ENCODE results near the gene FRMD4B. TPM values are rescaled to one million over a fixed set of nuclear protein-coding genes. Genes with fewer than 3 reads are reported as not detected.

FRMD4B gene
- polyA plus RNA-seq, 3 donors: 13.2 to 21.0 (median 19.6) TPM

DNA sequence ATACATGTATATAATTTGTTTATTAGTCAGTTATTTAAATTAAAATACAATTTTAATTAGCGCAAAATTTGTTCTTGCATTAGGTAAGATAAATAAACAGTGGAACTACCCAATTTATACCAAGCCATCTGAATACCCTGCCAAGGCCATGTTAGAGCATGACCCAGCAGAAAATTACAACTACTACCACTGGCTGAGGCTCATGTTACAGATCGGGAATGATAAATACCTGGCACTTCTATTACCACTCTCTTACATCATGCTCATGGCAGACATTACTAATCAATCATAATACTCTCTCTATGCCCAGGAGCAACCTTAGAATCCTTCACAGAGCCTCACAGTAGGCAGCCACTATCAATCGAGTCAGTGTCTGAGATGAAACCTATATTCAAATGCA lies 242.3 kb downstream of the FRMD4B start:
- H3K9me3 Mint-ChIP-seq: no peaks in the 10 kb centered on the region
- H3K27ac Mint-ChIP-seq: no peak overlapping the region
- no peak for TF ChIP-seq CTCF (IDR thresholded peaks at IDR 0.05)
- H4K20me1 ChIP-seq (ENCODE audit: insufficient read depth, low read length): no peaks in the 10 kb centered on the region
- H3K27ac ChIP-seq (ENCODE audit: low read depth in 1 of 2, low read length in 2 of 2): no peak overlapping the region
- H3K4me1 ChIP-seq (ENCODE audit: control insufficient read depth in 1 of 2, insufficient read depth in 2 of 2, low read length in 2 of 2): no peaks in the 10 kb centered on the region
- no peak overlapping the region for H3K4me3 ChIP-seq (replicated peaks in 1 of 3; ENCODE audit: low read depth in 2 of 3, low read length in 3 of 3)
- H3K4me1 Mint-ChIP-seq: peaks cover 5% of the 10 kb centered on the region
- H3K27me3 Mint-ChIP-seq (ENCODE audit: low read depth in 3 of 3): peaks cover 2 to 6% (median 3%) of the 10 kb centered on the region in 3 donors
- no peaks in the 10 kb centered on the region for H3K79me2 ChIP-seq (ENCODE audit: insufficient read depth, low read length)
- H3K9ac ChIP-seq (ENCODE audit: insufficient read depth, low read length, poor library complexity, severe bottlenecking): no peak overlapping the region
- no peaks in the 10 kb centered on the region for H3K27me3 ChIP-seq (ENCODE audit: control insufficient read depth in 2 of 2, insufficient read depth in 2 of 2, low read length in 2 of 2)
- no peaks in the 10 kb centered on the region for H3K36me3 ChIP-seq (replicated peaks in 1 of 2; ENCODE audit: control insufficient read depth in 1 of 2, insufficient read depth in 2 of 2, low read length in 2 of 2)
- no peak for DNase-seq
- H3K9me3 ChIP-seq (replicated peaks in 1 of 2; ENCODE audit: control insufficient read depth in 1 of 2, insufficient read depth in 1 of 2, low read length in 2 of 2): no peaks in the 10 kb centered on the region
- H2AFZ ChIP-seq (ENCODE audit: insufficient read depth, low read depth, low read length, poor library complexity, severe bottlenecking): no peak overlapping the region
- no peak overlapping the region for H3K4me2 ChIP-seq (replicated peaks; ENCODE audit: extremely low read depth, low read length, poor library complexity, severe bottlenecking)
- no peak overlapping the region for H3K4me3 Mint-ChIP-seq
- H3K36me3 Mint-ChIP-seq: no peaks in the 10 kb centered on the region
- intact Hi-C loops (cut with micrococcal nuclease): no loop called here
- 88% methylated on average over 1 of the region's 3 CpGs for WGBS (ENCODE audit: insufficient coverage)

DNA sequence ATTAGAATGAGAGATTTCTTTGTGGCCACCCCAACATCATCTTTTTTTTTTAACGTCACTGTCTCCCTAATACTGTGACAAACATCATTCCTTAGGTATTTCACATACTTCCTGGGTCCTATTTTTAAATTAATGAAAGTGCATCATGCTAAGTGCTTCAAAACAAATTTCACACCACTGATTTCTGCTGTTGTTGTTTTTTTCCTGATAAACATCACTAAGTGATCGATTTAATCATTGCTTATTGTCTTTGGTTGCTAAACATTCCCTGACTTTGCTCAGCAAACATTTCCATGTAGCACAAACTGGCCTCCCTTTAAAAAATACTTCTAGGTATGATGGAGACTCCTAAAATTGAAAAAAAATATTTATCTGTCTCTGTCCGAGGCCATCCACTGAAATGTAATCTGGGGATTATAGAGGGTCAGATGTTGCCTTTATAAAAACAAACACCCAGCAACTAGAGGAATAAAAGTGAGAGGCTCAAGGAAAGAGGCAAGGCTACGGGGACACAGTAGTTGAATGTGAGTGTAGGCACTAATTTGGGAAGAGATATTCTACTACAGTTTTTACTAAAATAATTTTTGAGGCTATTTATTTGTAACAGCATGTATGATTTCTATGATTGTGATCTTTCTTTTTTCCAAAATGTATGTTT lies 243.0 kb downstream of the FRMD4B start:
- Mint-ChIP-seq H3K4me3 (no peak overlapping the region), H3K27ac (no peak overlapping the region), H3K9me3 (no peaks in the 10 kb centered on the region), H3K36me3 (no peaks in the 10 kb centered on the region), H3K27me3 (ENCODE audit: low read depth in 3 of 3) (peaks cover 3 to 6% (median 3%) of the 10 kb centered on the region in 3 donors), H3K4me1 (peaks cover 5% of the 10 kb centered on the region)
- no peak overlapping the region for H3K4me2 ChIP-seq (replicated peaks; ENCODE audit: extremely low read depth, low read length, poor library complexity, severe bottlenecking)
- H3K79me2 ChIP-seq (ENCODE audit: insufficient read depth, low read length): no peaks in the 10 kb centered on the region
- intact Hi-C loops (cut with micrococcal nuclease): no loop called here
- WGBS (ENCODE audit: insufficient coverage): no CpG with 5 or more reads among the region's 4 CpGs
- no peak for TF ChIP-seq CTCF (IDR thresholded peaks at IDR 0.05)
- no peaks in the 10 kb centered on the region for H3K9me3 ChIP-seq (replicated peaks in 1 of 2; ENCODE audit: control insufficient read depth in 1 of 2, insufficient read depth in 1 of 2, low read length in 2 of 2)
- DNase-seq: no peak
- H3K4me1 ChIP-seq (ENCODE audit: control insufficient read depth in 1 of 2, insufficient read depth in 2 of 2, low read length in 2 of 2): no peaks in the 10 kb centered on the region
- H4K20me1 ChIP-seq (ENCODE audit: insufficient read depth, low read length): no peaks in the 10 kb centered on the region
- no peaks in the 10 kb centered on the region for H3K27me3 ChIP-seq (ENCODE audit: control insufficient read depth in 2 of 2, insufficient read depth in 2 of 2, low read length in 2 of 2)
- H3K36me3 ChIP-seq (replicated peaks in 1 of 2; ENCODE audit: control insufficient read depth in 1 of 2, insufficient read depth in 2 of 2, low read length in 2 of 2): no peaks in the 10 kb centered on the region
- no peak overlapping the region for H3K27ac ChIP-seq (ENCODE audit: low read depth in 1 of 2, low read length in 2 of 2)
- H3K9ac ChIP-seq (ENCODE audit: insufficient read depth, low read length, poor library complexity, severe bottlenecking): no peak overlapping the region
- no peak overlapping the region for H3K4me3 ChIP-seq (replicated peaks in 1 of 3; ENCODE audit: low read depth in 2 of 3, low read length in 3 of 3)
- H2AFZ ChIP-seq (ENCODE audit: insufficient read depth, low read depth, low read length, poor library complexity, severe bottlenecking): no peak overlapping the region
